KOPT-K1 (cell line): ENCODE data around the gene CHP1.
"Not testable (repeated sequence)": the region's sequence is repeated elsewhere in the genome, so short reads cannot be mapped to it uniquely, and the experiment has no call there.

ENCODE experiments used
- H3K27ac ChIP-seq: fragments of 200-600 bp; sonication (generic); 2 replicates; pipeline ENCODE4 v1.5.1; 2016; ENCODE audit warnings: antibody characterized with exemption, mild to moderate bottlenecking, low read depth, low read length; ENCODE audit not compliant: poor library complexity, severe bottlenecking
- H3K36me3 ChIP-seq: fragments of 200-600 bp; sonication (generic); 2 replicates; pipeline ENCODE4 v1.5.1; 2017; ENCODE audit warnings: antibody characterized with exemption, mild to moderate bottlenecking, low read length, moderate library complexity; ENCODE audit not compliant: insufficient read depth
- H3K9me3 ChIP-seq: fragments of 200-600 bp; sonication (generic); 2 replicates; pipeline ENCODE4 v1.5.1; 2017; ENCODE audit warnings: antibody characterized with exemption, low read length, mild to moderate bottlenecking; ENCODE audit not compliant: insufficient read depth, poor library complexity, severe bottlenecking

Gene CHP1

GRCh38 chr15:41235929-41236328 lies 4.9 kb downstream of the CHP1 start:
- Histone ChIP-seq H3K9me3 (no peaks in the 10 kb centered on the region), H3K27ac (no peak overlapping the region), H3K36me3 (no peaks in the 10 kb centered on the region)

- H3K36me3 ChIP-seq: no peaks in the 10 kb centered on the region
- H3K9me3 ChIP-seq: no peaks in the 10 kb centered on the region
- H3K27ac ChIP-seq: no peak overlapping the region
Observed at GRCh38 chr15:41238100-41238499, 7.0 kb downstream of the CHP1 start.

GRCh38 chr15:41241221-41241964 lies 10.3 kb downstream of the CHP1 start:
- Histone ChIP-seq H3K36me3 (0 out of 2 replicates have a peak, but pooled peaks cover 6% of the 10 kb centered on the region), H3K9me3 (no peaks in the 10 kb centered on the region), H3K27ac (no peak overlapping the region)

- H3K36me3 ChIP-seq, H3K9me3 ChIP-seq, H3K27ac ChIP-seq: not testable (repeated sequence)
Observed at GRCh38 chr15:41250745-41251144, 19.7 kb downstream of the CHP1 start.

- Histone ChIP-seq H3K27ac (no peak overlapping the region), H3K9me3 (no peaks in the 10 kb centered on the region), H3K36me3 (0 out of 2 replicates have a peak, but pooled peaks cover 6% of the 10 kb centered on the region)
Observed at GRCh38 chr15:41251411-41251810, 20.3 kb downstream of the CHP1 start.

- H3K27ac ChIP-seq: peak overlapping the region; percentile 61
- H3K9me3 ChIP-seq: no peaks in the 10 kb centered on the region
- peaks cover 4% of the 10 kb centered on the region; the same call in 1 of the 2 replicates for H3K36me3 ChIP-seq
Observed at GRCh38 chr15:41254560-41254959, 23.5 kb downstream of the CHP1 start.

- Histone ChIP-seq H3K36me3 (peaks cover 4% of the 10 kb centered on the region; the same call in 1 of the 2 replicates), H3K27ac (no peak overlapping the region), H3K9me3 (no peaks in the 10 kb centered on the region)
Observed at GRCh38 chr15:41256103-41256502, 25.0 kb downstream of the CHP1 start.

- Histone ChIP-seq H3K9me3 (no peaks in the 10 kb centered on the region), H3K36me3 (peaks cover 4% of the 10 kb centered on the region; the same call in 1 of the 2 replicates), H3K27ac (no peak overlapping the region)
Observed at GRCh38 chr15:41256577-41257038, 25.5 kb downstream of the CHP1 start.

- no peaks in the 10 kb centered on the region for H3K9me3 ChIP-seq
- H3K27ac ChIP-seq: no peak overlapping the region
- peaks cover 16% of the 10 kb centered on the region; the same call in 1 of the 2 replicates for H3K36me3 ChIP-seq
Observed at GRCh38 chr15:41258750-41259471, 27.8 kb downstream of the CHP1 start.

- Histone ChIP-seq H3K9me3 (no peaks in the 10 kb centered on the region), H3K27ac (no peak overlapping the region), H3K36me3 (peaks cover 19% of the 10 kb centered on the region; the same call in 1 of the 2 replicates)
Observed at GRCh38 chr15:41259546-41260189, 28.6 kb downstream of the CHP1 start.

- H3K9me3 ChIP-seq, H3K27ac ChIP-seq: not testable (repeated sequence)
- H3K36me3 ChIP-seq: peaks cover 19% of the 10 kb centered on the region; the same call in 1 of the 2 replicates
Observed at GRCh38 chr15:41260924-41261323, 29.9 kb downstream of the CHP1 start.

- no peak overlapping the region for H3K27ac ChIP-seq
- H3K36me3 ChIP-seq: peaks cover 22% of the 10 kb centered on the region; the same call in 1 of the 2 replicates
- H3K9me3 ChIP-seq: no peaks in the 10 kb centered on the region
Observed at GRCh38 chr15:41262571-41262970, 31.5 kb downstream of the CHP1 start.

- Histone ChIP-seq H3K9me3 (no peaks in the 10 kb centered on the region), H3K27ac (no peak overlapping the region), H3K36me3 (peaks cover 18% of the 10 kb centered on the region; the same call in 1 of the 2 replicates)
Observed at GRCh38 chr15:41263891-41264351, 32.9 kb downstream of the CHP1 start.

- Histone ChIP-seq H3K9me3 (no peaks in the 10 kb centered on the region), H3K27ac (no peak overlapping the region), H3K36me3 (peaks cover 7% of the 10 kb centered on the region; the same call in 1 of the 2 replicates)
Observed at GRCh38 chr15:41269887-41270286, 38.8 kb downstream of the CHP1 start.

GRCh38 chr15:41276831-41277230 lies 45.8 kb downstream of the CHP1 start:
- Histone ChIP-seq H3K27ac (no peak overlapping the region), H3K36me3 (peaks cover 11% of the 10 kb centered on the region; the same call in 1 of the 2 replicates), H3K9me3 (no peaks in the 10 kb centered on the region)
